HCT116 (cell line): ENCODE results near the gene MOB3B. TPM values are rescaled to one million over a fixed set of nuclear protein-coding genes. Genes with fewer than 3 reads are reported as not detected.

ENCODE experiments used
- ATAC-seq: fragments of 200-7000 bp; cut with Tn5 transposase; 2 replicates; pipeline ENCODE4 v1.9.1; 2020; ENCODE audit warnings: mild to moderate bottlenecking, moderate library complexity
- BruUV-seq: library from RNA; stranded (reverse); fragments of 400-500 nt; replicated peaks from 2 replicates; lab custom pipeline; 2021; lab: Mats Ljungman, UMichigan
- CTCF ChIA-PET: fragments of 300-600 bp; sonication (Branson Sonifier 250); formaldehyde crosslinking; loops from one replicate; lab custom pipeline; 2021; ENCODE audit warnings: antibody characterized with exemption; lab: Charles Lee
- POLR2A ChIA-PET: fragments of 300-600, 350-600 bp; sonication (Branson Sonifier 250); formaldehyde crosslinking; loops from one replicate; lab custom pipeline; 2021; ENCODE audit warnings: antibody characterized with exemption; lab: Charles Lee
- RAD21 ChIA-PET, 2 experiments: fragments of 300-600 bp; sonication (Branson Sonifier 250); formaldehyde crosslinking; loops; one replicate each; lab custom pipeline; 2023; ENCODE audit warnings: low total read pairs in 2 of 2; ENCODE audit not compliant: uncharacterized antibody in 2 of 2, unreplicated experiment in 2 of 2, low non-redundant PET in 1 of 2; lab: Charles Lee
- DNase-seq: peaks from one replicate; pipeline ENCODE4 v3.0.0-alpha.2; 2010; ENCODE audit warnings: low read depth, low spot score
- H2AFZ ChIP-seq: fragments of 200-600 bp; shearing (Covaris generic), sonication (generic); 2 replicates; pipeline ENCODE4 v1.6.1; 2017; ENCODE audit warnings: low read depth, mixed run types, mixed read lengths, antibody characterized with exemption, low read length; ENCODE audit not compliant: poor library complexity, severe bottlenecking
- H3K27ac ChIP-seq: 2 replicates; pipeline ENCODE4 v1.5.1; 2012; ENCODE audit warnings: low read depth, low read length
- H3K27me3 ChIP-seq: fragments of 200-600 bp; sonication (generic); 2 replicates; pipeline ENCODE4 v1.6.1; 2016; ENCODE audit warnings: mixed run types, low read length, mixed read lengths; ENCODE audit not compliant: insufficient read depth
- H3K36me3 ChIP-seq, 2 experiments: fragments of 200-500 bp in 1 of 2; fragments of 200-600 bp in 1 of 2; sonication (Bioruptor generic) in 1 of 2; sonication (generic) in 1 of 2; 2 replicates each; pipeline versions ENCODE4 v1.5.1 to v1.6.1; 2014 to 2016; ENCODE audit warnings: low read length in 2 of 2, inconsistent platforms in 1 of 2, mixed read lengths in 1 of 2, mixed run types in 1 of 2; ENCODE audit not compliant: insufficient read depth in 2 of 2, control insufficient read depth in 1 of 2
- H3K4me1 ChIP-seq, 2 experiments: fragments of 200-600 bp in 1 of 2; sonication (generic) in 1 of 2; 2 replicates each; pipeline versions ENCODE4 v1.5.1 to v1.6.1; 2012 to 2017; ENCODE audit warnings: low read length in 2 of 2, inconsistent platforms in 1 of 2, mild to moderate bottlenecking in 1 of 2, mixed read lengths in 1 of 2, mixed run types in 1 of 2, moderate library complexity in 1 of 2; ENCODE audit not compliant: insufficient read depth in 2 of 2, control insufficient read depth in 1 of 2
- H3K4me2 ChIP-seq: fragments of 200-600 bp; sonication (generic); 2 replicates; pipeline ENCODE4 v1.6.1; 2017; ENCODE audit warnings: mixed run types, low read length, mixed read lengths
- H3K4me3 ChIP-seq, 2 experiments: fragments of 200-600 bp in 1 of 2; sonication (generic) in 1 of 2; replicated peaks in 1 of 2; 2 replicates each; pipeline ENCODE4 v1.5.1; 2011 to 2016; ENCODE audit warnings: low read length in 2 of 2, control low read depth in 1 of 2, low read depth in 1 of 2, mild to moderate bottlenecking in 1 of 2, mixed read lengths in 1 of 2, mixed run types in 1 of 2
- H3K79me2 ChIP-seq: fragments of 200-600 bp; sonication (generic); 2 replicates; pipeline ENCODE4 v1.6.1; 2017; ENCODE audit warnings: mild to moderate bottlenecking, mixed run types, low read length, moderate library complexity, mixed read lengths; ENCODE audit not compliant: insufficient read depth
- H3K9ac ChIP-seq: fragments of 200-600 bp; sonication (generic); 2 replicates; pipeline ENCODE4 v1.6.1; 2016; ENCODE audit warnings: low read length, mixed read lengths
- H3K9me2 ChIP-seq: fragments of 200-600 bp; sonication (generic), shearing (Covaris generic); 2 replicates; pipeline ENCODE4 v1.6.1; 2017; ENCODE audit warnings: mixed run types, mild to moderate bottlenecking, moderate library complexity; ENCODE audit not compliant: insufficient read depth
- H3K9me3 ChIP-seq, 2 experiments: fragments of 200-500 bp in 1 of 2; fragments of 200-600 bp in 1 of 2; sonication (Bioruptor generic) in 1 of 2; sonication (generic) in 1 of 2; 2 replicates each; pipeline ENCODE4 v1.6.1; 2014 to 2017; ENCODE audit warnings: low read length in 2 of 2, mixed read lengths in 2 of 2, inconsistent platforms in 1 of 2, low read depth in 1 of 2, mild to moderate bottlenecking in 1 of 2, mixed run types in 1 of 2, moderate library complexity in 1 of 2; ENCODE audit not compliant: control insufficient read depth in 1 of 2, insufficient read depth in 1 of 2
- H4K20me1 ChIP-seq: fragments of 200-600 bp; sonication (generic), shearing (Covaris generic); 2 replicates; pipeline ENCODE4 v1.6.1; 2017; ENCODE audit warnings: mixed run types, mild to moderate bottlenecking, moderate library complexity; ENCODE audit not compliant: insufficient read depth
- ATF3 ChIP-seq: IDR thresholded peaks from 2 replicates; pipeline ENCODE4 v1.6.1; 2012
- CBX3 ChIP-seq: IDR thresholded peaks from 2 replicates; pipeline ENCODE4 v1.6.1; 2012; ENCODE audit warnings: low read depth
- CTCF ChIP-seq, 3 experiments: fragments of 200-600 bp in 1 of 3; sonication (generic) in 1 of 3; IDR thresholded peaks in 2 of 3; conservative IDR thresholded peaks in 1 of 3; 2 replicates each; pipeline ENCODE4 v1.5.1; 2012 to 2017; ENCODE audit warnings: low read depth in 2 of 3, low read length in 2 of 3, antibody characterized with exemption in 1 of 3, borderline replicate concordance in 1 of 3, control low read depth in 1 of 3, mild to moderate bottlenecking in 1 of 3, mixed read lengths in 1 of 3, mixed run types in 1 of 3, moderate library complexity in 1 of 3; ENCODE audit not compliant: insufficient read depth in 1 of 3
- ELF1 ChIP-seq: IDR thresholded peaks from 2 replicates; pipeline ENCODE4 v1.6.1; 2012; ENCODE audit warnings: low read depth, borderline replicate concordance
- EZH2 ChIP-seq: fragments of 200-600 bp; sonication (generic); IDR thresholded peaks from 2 replicates; pipeline ENCODE4 v1.6.1; 2017; ENCODE audit warnings: antibody characterized with exemption, mixed run types
- EZH2phosphoT487 ChIP-seq: fragments of 200-600 bp; IDR thresholded peaks from 2 replicates; pipeline ENCODE4 v1.6.1; 2018; ENCODE audit warnings: antibody characterized with exemption, borderline replicate concordance
- FOSL1 ChIP-seq: IDR thresholded peaks from 2 replicates; pipeline ENCODE4 v1.6.1; 2012; ENCODE audit warnings: low read depth
- JUND ChIP-seq: IDR thresholded peaks from 2 replicates; pipeline ENCODE4 v1.6.1; 2012
- MAX ChIP-seq: IDR thresholded peaks from 2 replicates; pipeline ENCODE4 v1.6.1; 2012
- POLR2A ChIP-seq: IDR thresholded peaks from 2 replicates; pipeline ENCODE4 v1.7.0; 2011; ENCODE audit warnings: borderline replicate concordance; ENCODE audit not compliant: insufficient read depth, insufficient read length; ENCODE audit errors: extremely low read depth
- POLR2AphosphoS5 ChIP-seq: IDR thresholded peaks from 2 replicates; pipeline ENCODE4 v1.6.1; 2011; ENCODE audit warnings: mild to moderate bottlenecking, low read depth, low read length, moderate library complexity
- RAD21 ChIP-seq: IDR thresholded peaks from 2 replicates; pipeline ENCODE4 v1.6.1; 2012; ENCODE audit warnings: low read depth, mild to moderate bottlenecking
- REST ChIP-seq: IDR thresholded peaks from 2 replicates; pipeline ENCODE4 v1.6.1; 2012; ENCODE audit warnings: low read depth
- SIN3A ChIP-seq: IDR thresholded peaks from 2 replicates; pipeline ENCODE4 v1.6.1; 2012; ENCODE audit warnings: low read depth
- SP1 ChIP-seq: IDR thresholded peaks from 2 replicates; pipeline ENCODE4 v1.6.1; 2012; ENCODE audit warnings: low read depth
- SRF ChIP-seq: IDR thresholded peaks from 2 replicates; pipeline ENCODE4 v1.6.1; 2012; ENCODE audit warnings: low read depth
- TCF7L2 ChIP-seq: IDR thresholded peaks from 2 replicates; pipeline ENCODE4 v1.7.0; 2011; ENCODE audit warnings: borderline replicate concordance, inconsistent platforms; ENCODE audit not compliant: insufficient read depth, insufficient read length; ENCODE audit errors: extremely low read depth
- ZBTB33 ChIP-seq: IDR thresholded peaks from 2 replicates; pipeline ENCODE4 v1.6.1; 2011; ENCODE audit warnings: mild to moderate bottlenecking, low read length, moderate library complexity; ENCODE audit not compliant: insufficient replicate concordance; ENCODE audit errors: extremely low read depth
- intact Hi-C: fragments of 100-400 bp; cut with micrococcal nuclease; formaldehyde crosslinking; loops from 2 replicates; pipeline ENCODE4 v1.10.0; 2022
- total RNA-seq: library from RNA; stranded (reverse); gene quantifications from one replicate; pipeline ENCODE4 v1.2.1, GENCODE V29; 2021; ENCODE audit not compliant: unreplicated experiment

MOB3B gene
- total RNA-seq, 1 experiment from 2014 or later = 1.2 TPM

GRCh38 chr9:27339661-27340284 is 189.8 kb downstream of the MOB3B start:
- ChIA-PET POLR2A (no interaction called here), CTCF (no interaction called here), RAD21 (no interaction called here)
- DNase-seq (no peak), ATAC-seq (no peak)
- no peaks in the 10 kb centered on the region for H3K27me3 ChIP-seq
- no peak overlapping the region for H3K9ac ChIP-seq
- no peak overlapping the region for H3K4me2 ChIP-seq
- intact Hi-C loops = loop anchor here (5.0 kb wide), 1 partner anchor 48 kb away; no protein-coding TSS in a partner anchor
- H3K27ac ChIP-seq = no peak overlapping the region
- H3K4me3 ChIP-seq = no peak overlapping the region
- no peaks in the 10 kb centered on the region for H3K36me3 ChIP-seq
- H3K79me2 ChIP-seq = no peaks in the 10 kb centered on the region
- H3K4me1 ChIP-seq = no peaks in the 10 kb centered on the region
- no peaks in the 10 kb centered on the region for H4K20me1 ChIP-seq
- H3K9me2 ChIP-seq = no peaks in the 10 kb centered on the region
- TF ChIP-seq SRF = no peak
- no peak for TF ChIP-seq CBX3
- TF ChIP-seq POLR2A = no peak
- TF ChIP-seq JUND = no peak
- no peak for TF ChIP-seq MAX
- no peak for TF ChIP-seq SP1
- TF ChIP-seq RAD21 = no peak
- no peak for TF ChIP-seq EZH2
- TF ChIP-seq FOSL1 = no peak
- no peak for TF ChIP-seq TCF7L2
- TF ChIP-seq ATF3 = no peak
- no peak for TF ChIP-seq EZH2phosphoT487
- no peak for TF ChIP-seq SIN3A
- no peak for TF ChIP-seq ZBTB33
- TF ChIP-seq REST = no peak
- no peak for TF ChIP-seq CTCF (IDR thresholded peaks at IDR 0.05 in 2 of 3, conservative IDR thresholded peaks at IDR 0.05 in 1 of 3; ENCODE audit: borderline replicate concordance in 1 of 3, insufficient read depth in 1 of 3, low read depth in 2 of 3, low read length in 2 of 3)
- TF ChIP-seq ELF1 = no peak
- no peak for TF ChIP-seq POLR2AphosphoS5
- no TSS peak for BruUV-seq
- H2AFZ ChIP-seq = no peak overlapping the region
- H3K9me3 ChIP-seq = no peaks in the 10 kb centered on the region
